HepG2 (cell line): ENCODE data around the gene NSUN6. TPM values are rescaled to one million over a fixed set of nuclear protein-coding genes. Genes with fewer than 3 reads are reported as not detected.
A peak's percentile ranks its signal among the peaks of the same experiment; 100 is the strongest.

Source experiments
- ATAC-seq: fragments of 200-7000 bp; cut with Tn5 transposase; 3 replicates; pipeline ENCODE4 v1.9.1; 2020; ENCODE audit warnings: mild to moderate bottlenecking, moderate library complexity
- BruUV-seq: library from RNA; stranded (reverse); fragments of 400-500 nt; replicated peaks from 2 replicates; lab custom pipeline; 2021; lab: Mats Ljungman, UMichigan
- CTCF ChIA-PET: fragments of 300-600 bp; formaldehyde crosslinking; extraction: SDS; loops from one replicate; lab custom pipeline; 2021; ENCODE audit warnings: low total read pairs, inconsistent platforms, low intra/inter-chr PET ratio; lab: Yijun Ruan, JAX
- POLR2A ChIA-PET: fragments of 350-600 bp; sonication (Branson Sonifier 250); formaldehyde crosslinking; loops from one replicate; lab custom pipeline; 2020; ENCODE audit warnings: antibody characterized with exemption, inconsistent platforms; lab: Yijun Ruan, JAX
- DNase-seq: peaks from one replicate; pipeline ENCODE4 v3.0.0-alpha.2; 2015; ENCODE audit warnings: low spot score
- FAIRE-seq: peaks from 3 replicates; lab custom pipeline; 2011; peaks lifted over from hg19 to GRCh38; lab: Jason Lieb, UNC
- H2AFZ ChIP-seq: one replicate; pipeline ENCODE4 v1.6.1; 2011; ENCODE audit warnings: low read length, inconsistent platforms
- H3K27ac ChIP-seq: fragments of 300-600 bp; 3 replicates; pipeline ENCODE4 v1.8.0; 2011; ENCODE audit warnings: mixed run types, mild to moderate bottlenecking, mixed read lengths, low read length, inconsistent platforms; ENCODE audit not compliant: insufficient read depth; ENCODE audit errors: extremely low read length
- H3K27me3 ChIP-seq, 2 experiments: fragments of 200-600 bp in 1 of 2; 2 replicates in 1 of 2; 3 replicates in 1 of 2; pipeline versions ENCODE4 v1.6.0 to v1.8.0; 2011; ENCODE audit warnings: low read length in 2 of 2, mild to moderate bottlenecking in 2 of 2, moderate library complexity in 2 of 2, inconsistent platforms in 1 of 2; ENCODE audit not compliant: insufficient read depth in 2 of 2, control insufficient read depth in 1 of 2
- H3K36me3 ChIP-seq, 2 experiments: fragments of 200-600 bp in 1 of 2; replicated peaks in 1 of 2; 2 replicates in 1 of 2; 3 replicates in 1 of 2; pipeline versions ENCODE4 v1.5.1 to v1.8.0; 2011; ENCODE audit warnings: low read length in 2 of 2, inconsistent platforms in 1 of 2; ENCODE audit not compliant: insufficient read depth in 2 of 2, control insufficient read depth in 1 of 2
- H3K4me1 ChIP-seq: 2 replicates; pipeline ENCODE4 v1.5.1; 2012; ENCODE audit warnings: low read length, inconsistent platforms; ENCODE audit not compliant: insufficient read depth
- H3K4me2 ChIP-seq: 2 replicates; pipeline ENCODE4 v1.6.0; 2011; ENCODE audit warnings: low read depth, low read length, inconsistent platforms
- H3K4me3 ChIP-seq, 3 experiments: fragments of 200-600 bp in 1 of 3; sonication (generic), shearing (Covaris generic) in 1 of 3; replicated peaks in 1 of 3; 2 replicates each; pipeline ENCODE4 v1.5.1; 2011 to 2016; ENCODE audit warnings: low read length in 3 of 3, inconsistent platforms in 2 of 3, low read depth in 2 of 3, mild to moderate bottlenecking in 2 of 3, control low read depth in 1 of 3, mixed read lengths in 1 of 3; ENCODE audit not compliant: insufficient read depth in 1 of 3
- H3K79me2 ChIP-seq: one replicate; pipeline ENCODE4 v1.6.1; 2011; ENCODE audit warnings: low read length, inconsistent platforms; ENCODE audit not compliant: insufficient read depth
- H3K9ac ChIP-seq: 2 replicates; pipeline ENCODE4 v1.6.0; 2011; ENCODE audit warnings: mild to moderate bottlenecking, low read depth, low read length, inconsistent platforms; ENCODE audit not compliant: insufficient read depth
- H3K9me3 ChIP-seq: 2 replicates; pipeline ENCODE4 v1.5.1; 2012; ENCODE audit warnings: mild to moderate bottlenecking, low read length
- H4K20me1 ChIP-seq: 2 replicates; pipeline ENCODE4 v1.6.0; 2011; ENCODE audit warnings: inconsistent platforms, mild to moderate bottlenecking, low read length, moderate library complexity; ENCODE audit not compliant: insufficient read depth
- GPBP1L1 ChIP-seq: sonication (generic); formaldehyde crosslinking; IDR thresholded peaks from 2 replicates; pipeline ENCODE4 v1.5.0; 2020; ENCODE audit warnings: mild to moderate bottlenecking, missing genetic modification reagents
- MXD4 ChIP-seq: IDR thresholded peaks from 2 replicates; pipeline ENCODE4 v1.6.1; 2016; ENCODE audit warnings: mild to moderate bottlenecking, missing biosample characterization, missing genetic modification reagents
- NCOR1 ChIP-seq: fragments of 200-600 bp; sonication (generic); IDR thresholded peaks from 2 replicates; pipeline ENCODE4 v1.7.0; 2017; ENCODE audit warnings: antibody characterized with exemption, low read length, borderline replicate concordance
- NFIB ChIP-seq: sonication (generic); formaldehyde crosslinking; IDR thresholded peaks from 2 replicates; pipeline ENCODE4 v1.9.0; 2021; ENCODE audit warnings: missing genetic modification reagents, mild to moderate bottlenecking, borderline replicate concordance
- ONECUT2 ChIP-seq: sonication (generic); formaldehyde crosslinking; IDR thresholded peaks from 2 replicates; pipeline ENCODE4 v1.4.0; 2020; ENCODE audit warnings: missing genetic modification reagents
- SALL1 ChIP-seq: sonication (generic); formaldehyde crosslinking; IDR thresholded peaks from 2 replicates; pipeline ENCODE4 v1.8.0; 2022; ENCODE audit warnings: mild to moderate bottlenecking, missing genetic modification reagents
- SP5 ChIP-seq: IDR thresholded peaks from 2 replicates; pipeline ENCODE4 v1.6.1; 2016; ENCODE audit warnings: low read depth, borderline replicate concordance
- ZNF207 ChIP-seq: fragments of 450-650 bp; IDR thresholded peaks from 2 replicates; pipeline ENCODE4 v1.6.1; 2016; ENCODE audit warnings: antibody characterized with exemption, borderline replicate concordance
- ZNF776 ChIP-seq: sonication (generic); formaldehyde crosslinking; IDR thresholded peaks from 2 replicates; pipeline ENCODE4 v1.4.0; 2020; ENCODE audit warnings: mild to moderate bottlenecking, missing genetic modification reagents
- WGBS: methylation state at CpG from one replicate; pipeline ENCODE4 v1.1.6; 2017; ENCODE audit warnings: low lambda C conversion rate; 5-methylcytosine and 5-hydroxymethylcytosine counted together
- in situ Hi-C: cut with HindIII; loops from 2 replicates; pipeline ENCODE4 v1.10.0; 2017; ENCODE audit warnings: low pct_unique_long_range_greater_than_20kb; ENCODE audit not compliant: extremely low pct_ligation_motif_present
- intact Hi-C: fragments of 100-400 bp; cut with micrococcal nuclease; formaldehyde crosslinking; loops from one replicate; pipeline ENCODE4 v1.10.0; 2022; ENCODE audit not compliant: unreplicated experiment
- polyA plus RNA-seq, 8 experiments: library from polyadenylated mRNA; depleted of rRNA in 3 of 8; stranded (reverse) in 7 of 8; unstranded in 1 of 8; fragments of >200 nt; fragmentation: Illumina TruSeq in 4 of 8; extraction: Trizol in 4 of 8; gene quantifications; 2 replicates each; pipeline versions ENCODE4 v1.2.1 to v1.2.3, GENCODE V29; 2011 to 2016; ENCODE audit warnings: low read depth in 4 of 8, missing spikeins in 1 of 8, mixed read lengths in 1 of 8; ENCODE audit not compliant: insufficient read depth in 1 of 8
- total RNA-seq, 5 experiments: library from RNA; depleted of rRNA; stranded (reverse); fragments of >200 nt; fragmentation: Illumina TruSeq; extraction: Trizol; gene quantifications; 2 replicates each; pipeline ENCODE4 v1.2.3, GENCODE V29; 2016; ENCODE audit warnings: low read depth in 1 of 5
- TF ChIP-seq, protein P1 (sequence below): sonication (generic); formaldehyde crosslinking; IDR thresholded peaks from 2 replicates; pipeline ENCODE4 v1.8.0; 2022; ENCODE audit warnings: mild to moderate bottlenecking, missing genetic modification reagents, moderate library complexity
- TF ChIP-seq, protein P2 (sequence below), 2 experiments: sonication (generic) in 1 of 2; formaldehyde crosslinking in 1 of 2; IDR thresholded peaks; 2 replicates each; pipeline versions ENCODE4 v1.4.0 to v1.6.1; 2018 to 2020; ENCODE audit warnings: missing genetic modification reagents in 2 of 2, borderline replicate concordance in 1 of 2, low read depth in 1 of 2, mild to moderate bottlenecking in 1 of 2, missing biosample characterization in 1 of 2
- TF ChIP-seq, protein P3 (sequence below): fragments of 450-650 bp; IDR thresholded peaks from 2 replicates; pipeline ENCODE4 v1.6.1; 2017; ENCODE audit warnings: mild to moderate bottlenecking

Gene NSUN6
- total and polyA plus RNA-seq, 2 of the 13 experiments (the other 11 are each of a cell fraction or from before 2014, with no cell fraction given): 17.2 to 19.3 TPM

GRCh38 chr10:18601321-18601720, 50.1 kb downstream of the NSUN6 start:
- no peak overlapping the region for H3K4me2 ChIP-seq
- POLR2A ChIA-PET: no interaction called here
- no peak overlapping the region for H3K4me3 ChIP-seq
- 98% methylated on average over 2 of the region's 2 CpGs for WGBS
- no peak overlapping the region for H3K27ac ChIP-seq
- H3K9me3 ChIP-seq: no peaks in the 10 kb centered on the region
- FAIRE-seq (no peak), DNase-seq (no peak), ATAC-seq (peak; percentile 54; the same call in 1 of the 3 replicates)
- BruUV-seq: no TSS peak
- no peak overlapping the region for H3K9ac ChIP-seq
- in situ Hi-C loops: no loop called here
- intact Hi-C loops: loop anchor here (10.0 kb wide), 1 partner anchor 1423 kb away; no protein-coding TSS in a partner anchor
- no peaks in the 10 kb centered on the region; a peak in 2 of 5 replicates for H3K36me3 ChIP-seq
- no peak overlapping the region for H2AFZ ChIP-seq
- H3K4me1 ChIP-seq: peaks cover 12% of the 10 kb centered on the region
- CTCF ChIA-PET: no interaction called here
- no peaks in the 10 kb centered on the region for H3K27me3 ChIP-seq
- TF ChIP-seq, protein P1, sequence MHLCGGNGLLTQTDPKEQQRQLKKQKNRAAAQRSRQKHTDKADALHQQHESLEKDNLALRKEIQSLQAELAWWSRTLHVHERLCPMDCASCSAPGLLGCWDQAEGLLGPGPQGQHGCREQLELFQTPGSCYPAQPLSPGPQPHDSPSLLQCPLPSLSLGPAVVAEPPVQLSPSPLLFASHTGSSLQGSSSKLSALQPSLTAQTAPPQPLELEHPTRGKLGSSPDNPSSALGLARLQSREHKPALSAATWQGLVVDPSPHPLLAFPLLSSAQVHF (CRISPR knock-in tag): no peak
- TF ChIP-seq ONECUT2 (CRISPR knock-in tag): no peak
- TF ChIP-seq, protein P2, sequence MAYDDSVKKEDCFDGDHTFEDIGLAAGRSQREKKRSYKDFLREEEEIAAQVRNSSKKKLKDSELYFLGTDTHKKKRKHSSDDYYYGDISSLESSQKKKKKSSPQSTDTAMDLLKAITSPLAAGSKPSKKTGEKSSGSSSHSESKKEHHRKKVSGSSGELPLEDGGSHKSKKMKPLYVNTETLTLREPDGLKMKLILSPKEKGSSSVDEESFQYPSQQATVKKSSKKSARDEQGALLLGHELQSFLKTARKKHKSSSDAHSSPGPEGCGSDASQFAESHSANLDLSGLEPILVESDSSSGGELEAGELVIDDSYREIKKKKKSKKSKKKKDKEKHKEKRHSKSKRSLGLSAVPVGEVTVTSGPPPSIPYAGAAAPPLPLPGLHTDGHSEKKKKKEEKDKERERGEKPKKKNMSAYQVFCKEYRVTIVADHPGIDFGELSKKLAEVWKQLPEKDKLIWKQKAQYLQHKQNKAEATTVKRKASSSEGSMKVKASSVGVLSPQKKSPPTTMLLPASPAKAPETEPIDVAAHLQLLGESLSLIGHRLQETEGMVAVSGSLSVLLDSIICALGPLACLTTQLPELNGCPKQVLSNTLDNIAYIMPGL (CRISPR knock-in tag; IDR thresholded peaks at IDR 0.05; ENCODE audit: borderline replicate concordance in 1 of 2, low read depth in 1 of 2): no peak
- TF ChIP-seq SP5: no peak
- no peaks in the 10 kb centered on the region for H4K20me1 ChIP-seq
- H3K79me2 ChIP-seq: no peaks in the 10 kb centered on the region

DNA sequence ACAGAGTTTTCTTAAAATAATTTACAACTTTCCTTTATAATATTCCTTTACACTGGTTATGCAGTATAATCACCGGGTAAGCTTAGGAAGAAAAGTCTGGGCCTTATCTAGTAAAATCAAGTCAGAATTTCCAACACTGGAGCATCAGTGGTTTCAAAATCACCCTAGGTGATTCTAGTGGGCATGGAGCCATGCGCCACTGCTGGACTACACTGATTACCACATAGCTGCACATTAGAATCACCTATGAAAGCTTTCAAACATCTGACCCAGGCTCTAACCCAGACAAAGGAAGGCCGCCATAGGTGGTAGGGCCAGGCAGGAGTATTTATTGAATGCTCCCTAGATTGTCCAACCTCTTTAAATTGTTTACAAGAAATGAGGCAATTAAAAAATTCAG, 52.0 kb downstream of the NSUN6 start:
- no peak for FAIRE-seq
- H4K20me1 ChIP-seq: no peaks in the 10 kb centered on the region
- WGBS: 89% methylated on average over 3 of the region's 3 CpGs
- no peak for ATAC-seq
- no peaks in the 10 kb centered on the region for H3K79me2 ChIP-seq
- intact Hi-C loops (no loop called here), in situ Hi-C loops (no loop called here)
- no peak overlapping the region for H3K9ac ChIP-seq
- POLR2A ChIA-PET: no interaction called here
- H3K9me3 ChIP-seq: no peaks in the 10 kb centered on the region
- CTCF ChIA-PET: no interaction called here
- DNase-seq: no peak
- no TSS peak for BruUV-seq
- no peak overlapping the region for H3K27ac ChIP-seq
- no peaks in the 10 kb centered on the region for H3K27me3 ChIP-seq
- H3K36me3 ChIP-seq: peaks cover 0 to 8% of the 10 kb centered on the region in 2 experiments; a peak in 1 of 5 replicates
- no peak overlapping the region for H3K4me2 ChIP-seq
- no peak overlapping the region for H3K4me3 ChIP-seq
- H2AFZ ChIP-seq: no peak overlapping the region
- peaks cover 12% of the 10 kb centered on the region for H3K4me1 ChIP-seq
- TF ChIP-seq, protein P3, sequence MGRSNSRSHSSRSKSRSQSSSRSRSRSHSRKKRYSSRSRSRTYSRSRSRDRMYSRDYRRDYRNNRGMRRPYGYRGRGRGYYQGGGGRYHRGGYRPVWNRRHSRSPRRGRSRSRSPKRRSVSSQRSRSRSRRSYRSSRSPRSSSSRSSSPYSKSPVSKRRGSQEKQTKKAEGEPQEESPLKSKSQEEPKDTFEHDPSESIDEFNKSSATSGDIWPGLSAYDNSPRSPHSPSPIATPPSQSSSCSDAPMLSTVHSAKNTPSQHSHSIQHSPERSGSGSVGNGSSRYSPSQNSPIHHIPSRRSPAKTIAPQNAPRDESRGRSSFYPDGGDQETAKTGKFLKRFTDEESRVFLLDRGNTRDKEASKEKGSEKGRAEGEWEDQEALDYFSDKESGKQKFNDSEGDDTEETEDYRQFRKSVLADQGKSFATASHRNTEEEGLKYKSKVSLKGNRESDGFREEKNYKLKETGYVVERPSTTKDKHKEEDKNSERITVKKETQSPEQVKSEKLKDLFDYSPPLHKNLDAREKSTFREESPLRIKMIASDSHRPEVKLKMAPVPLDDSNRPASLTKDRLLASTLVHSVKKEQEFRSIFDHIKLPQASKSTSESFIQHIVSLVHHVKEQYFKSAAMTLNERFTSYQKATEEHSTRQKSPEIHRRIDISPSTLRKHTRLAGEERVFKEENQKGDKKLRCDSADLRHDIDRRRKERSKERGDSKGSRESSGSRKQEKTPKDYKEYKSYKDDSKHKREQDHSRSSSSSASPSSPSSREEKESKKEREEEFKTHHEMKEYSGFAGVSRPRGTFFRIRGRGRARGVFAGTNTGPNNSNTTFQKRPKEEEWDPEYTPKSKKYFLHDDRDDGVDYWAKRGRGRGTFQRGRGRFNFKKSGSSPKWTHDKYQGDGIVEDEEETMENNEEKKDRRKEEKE: no peak
- TF ChIP-seq GPBP1L1 (CRISPR knock-in tag) (no peak), ZNF207 (no peak), NFIB (CRISPR knock-in tag) (no peak), ZNF776 (no peak), MXD4 (no peak), NCOR1 (no peak), SALL1 (CRISPR knock-in tag) (no peak)
